SK-N-SH (cell line): Measurements from ENCODE around the gene KRT14. TPM values are rescaled to one million over a fixed set of nuclear protein-coding genes. Genes with fewer than 3 reads are reported as not detected.

Source experiments
- CTCF ChIA-PET: fragments of 300-600, 350-600 bp; formaldehyde crosslinking; extraction: SDS; loops from one replicate; lab custom pipeline; 2021; lab: Yijun Ruan, JAX
- POLR2A ChIA-PET: fragments of 350-600 bp; sonication (Branson Sonifier 250); formaldehyde crosslinking; extraction: SDS; loops from one replicate; lab custom pipeline; 2020; ENCODE audit warnings: antibody characterized with exemption, inconsistent platforms; lab: Yijun Ruan, JAX
- DNase-seq: peaks from one replicate; pipeline ENCODE4 v3.0.0; 2012
- H2AFZ ChIP-seq: fragments of 200-600 bp; sonication (generic); 2 replicates; pipeline ENCODE4 v1.8.1; 2016; ENCODE audit warnings: antibody characterized with exemption, mild to moderate bottlenecking, low read depth
- H3F3A ChIP-seq: fragments of 200-600 bp; sonication (generic); replicated peaks from 2 replicates; pipeline ENCODE3; 2016; ENCODE audit warnings: antibody characterized with exemption, mild to moderate bottlenecking; ENCODE audit not compliant: insufficient read depth
- H3K27ac ChIP-seq, 2 experiments: fragments of 200-500 bp in 1 of 2; fragments of 200-600 bp in 1 of 2; sonication (Bioruptor generic) in 1 of 2; sonication (generic), shearing (Covaris generic) in 1 of 2; 2 replicates each; pipeline versions ENCODE4 v1.5.1 to v1.6.1; 2014 to 2016; ENCODE audit warnings: low read depth in 2 of 2, inconsistent platforms in 1 of 2, low read length in 1 of 2, mild to moderate bottlenecking in 1 of 2, mixed read lengths in 1 of 2
- H3K27me3 ChIP-seq: fragments of 200-600 bp; sonication (generic), shearing (Covaris generic); 2 replicates; pipeline ENCODE4 v1.6.1; 2016; ENCODE audit warnings: mixed run types; ENCODE audit not compliant: insufficient read depth
- H3K36me3 ChIP-seq, 2 experiments: fragments of 200-500 bp in 1 of 2; fragments of 200-600 bp in 1 of 2; sonication (Bioruptor generic) in 1 of 2; sonication (generic) in 1 of 2; replicated peaks in 1 of 2; 2 replicates each; pipeline versions ENCODE3 to v1.5.1; 2014 to 2016; ENCODE audit warnings: low read length in 1 of 2, mild to moderate bottlenecking in 1 of 2; ENCODE audit not compliant: insufficient read depth in 2 of 2, control insufficient read depth in 1 of 2
- H3K4me1 ChIP-seq, 2 experiments: fragments of 200-500 bp in 1 of 2; fragments of 200-600 bp in 1 of 2; sonication (Bioruptor generic) in 1 of 2; sonication (generic), shearing (Covaris generic) in 1 of 2; 2 replicates each; pipeline versions ENCODE4 v1.5.1 to v1.6.1; 2014 to 2016; ENCODE audit warnings: low read depth in 1 of 2, low read length in 1 of 2, mixed run types in 1 of 2; ENCODE audit not compliant: insufficient read depth in 2 of 2, control insufficient read depth in 1 of 2
- H3K4me2 ChIP-seq: fragments of 200-600 bp; sonication (generic), shearing (Covaris generic); 2 replicates; pipeline ENCODE4 v1.6.1; 2017; ENCODE audit warnings: mixed run types
- H3K4me3 ChIP-seq, 2 experiments: fragments of 200-500 bp in 1 of 2; fragments of 200-600 bp in 1 of 2; sonication (Bioruptor generic) in 1 of 2; sonication (generic), shearing (Covaris generic) in 1 of 2; 2 replicates each; pipeline versions ENCODE4 v1.5.1 to v1.8.1; 2014 to 2016; ENCODE audit warnings: low read depth in 2 of 2, inconsistent platforms in 1 of 2, low read length in 1 of 2, mild to moderate bottlenecking in 1 of 2, mixed read lengths in 1 of 2, moderate library complexity in 1 of 2
- H3K79me2 ChIP-seq: fragments of 200-600 bp; sonication (generic); 2 replicates; pipeline ENCODE4 v1.8.1; 2017; ENCODE audit warnings: mild to moderate bottlenecking; ENCODE audit not compliant: insufficient read depth
- H3K9ac ChIP-seq: fragments of 200-600 bp; sonication (generic); 2 replicates; pipeline ENCODE4 v1.6.1; 2017; ENCODE audit warnings: mixed run types
- H3K9me2 ChIP-seq: fragments of 200-600 bp; sonication (generic); 2 replicates; pipeline ENCODE4 v1.6.1; 2017; ENCODE audit warnings: mixed run types
- H3K9me3 ChIP-seq: fragments of 200-600 bp; sonication (generic); 2 replicates; pipeline ENCODE4 v1.6.1; 2017; ENCODE audit warnings: mixed run types, mild to moderate bottlenecking, moderate library complexity
- H4K20me1 ChIP-seq: fragments of 200-600 bp; sonication (generic); 2 replicates; pipeline ENCODE4 v1.6.1; 2017; ENCODE audit warnings: mild to moderate bottlenecking, mixed run types; ENCODE audit not compliant: insufficient read depth
- FOXM1 ChIP-seq: IDR thresholded peaks from 2 replicates; pipeline ENCODE4 v1.4.0; 2012; ENCODE audit warnings: low read depth, mild to moderate bottlenecking
- GATA2 ChIP-seq: sonication (generic); formaldehyde crosslinking; IDR thresholded peaks from 2 replicates; pipeline ENCODE4 v1.5.0; 2020; ENCODE audit warnings: mild to moderate bottlenecking, missing genetic modification reagents
- NRF1 ChIP-seq: IDR thresholded peaks from 2 replicates; pipeline ENCODE4 v1.6.1; 2012; ENCODE audit warnings: low read depth, mild to moderate bottlenecking, low read length
- RCOR1 ChIP-seq: fragments of 150-350 bp; IDR thresholded peaks from 2 replicates; pipeline ENCODE4 v1.6.1; 2017; ENCODE audit warnings: antibody characterized with exemption, low read length
- RXRA ChIP-seq: IDR thresholded peaks from 2 replicates; pipeline ENCODE4 v1.4.0; 2012; ENCODE audit warnings: low read depth, mild to moderate bottlenecking, borderline replicate concordance
- TEAD4 ChIP-seq: IDR thresholded peaks from 2 replicates; pipeline ENCODE4 v1.4.0; 2012; ENCODE audit warnings: mild to moderate bottlenecking, borderline replicate concordance; ENCODE audit not compliant: insufficient read depth
- WGBS: methylation state at CpG from one replicate; pipeline ENCODE4 v1.1.6; 2017; ENCODE audit warnings: low lambda C conversion rate; 5-methylcytosine and 5-hydroxymethylcytosine counted together
- polyA plus RNA-seq, 3 experiments: library from polyadenylated mRNA; depleted of rRNA; stranded (reverse); fragments of >200 nt; gene quantifications; 2 replicates each; pipeline ENCODE4 v1.2.3, GENCODE V29; 2012
- TF ChIP-seq, protein P1 (sequence below): fragments of 150-350 bp; IDR thresholded peaks from 2 replicates; pipeline ENCODE4 v1.6.1; 2017; ENCODE audit warnings: antibody characterized with exemption, low read length, low read depth, borderline replicate concordance
- TF ChIP-seq, protein P2 (sequence below): IDR thresholded peaks from 2 replicates; pipeline ENCODE4; 2012

Gene KRT14
- polyA plus RNA-seq, 1 of the 3 experiments (the other 2 are of a cell fraction), result not detected

DNA sequence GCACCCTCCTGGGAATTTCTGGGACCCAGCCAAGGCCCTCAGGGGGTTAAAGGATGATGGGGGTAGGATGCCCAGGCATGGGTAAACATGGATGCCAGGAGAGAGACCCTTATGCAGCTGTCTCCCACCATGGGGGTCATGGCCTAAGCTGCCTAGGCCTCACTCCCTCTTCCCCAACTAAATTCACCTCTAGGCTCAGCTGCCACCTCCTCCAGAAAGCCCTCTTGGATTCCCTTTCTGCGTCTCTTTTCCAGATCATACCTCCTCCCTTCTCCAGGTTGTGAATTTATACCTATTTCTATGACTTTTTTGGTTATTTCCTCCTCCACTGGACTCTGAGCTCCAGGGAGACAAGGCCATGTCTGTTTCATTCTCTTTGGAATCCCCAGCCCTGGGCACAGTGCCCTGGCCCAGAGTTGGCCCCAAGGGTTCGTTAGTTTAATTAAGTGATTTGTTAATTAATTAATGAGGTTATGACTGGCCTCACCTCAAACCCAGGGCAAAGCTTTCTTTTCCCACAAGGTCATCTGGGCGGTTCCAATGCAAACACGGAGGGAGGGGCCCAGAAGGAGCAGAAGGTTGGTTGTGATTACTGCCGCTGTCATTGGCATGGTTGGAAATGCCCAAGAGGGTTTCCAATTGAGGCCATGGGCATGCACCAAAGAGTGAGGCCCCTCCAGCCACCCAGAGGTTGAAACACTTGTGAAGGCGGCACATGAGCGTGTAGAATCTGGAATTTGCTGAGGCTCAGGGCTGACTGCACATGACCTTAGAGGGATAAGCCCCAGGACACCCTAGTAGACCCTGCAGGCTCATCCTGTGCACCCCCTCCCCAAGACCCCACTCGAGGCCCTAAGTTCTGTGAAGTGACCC, 44.6 kb upstream of the KRT14 start:
- Histone ChIP-seq H3F3A (no peaks in the 10 kb centered on the region), H3K36me3 (no peaks in the 10 kb centered on the region), H3K27me3 (no peaks in the 10 kb centered on the region), H3K4me3 (no peak overlapping the region), H3K9me2 (no peaks in the 10 kb centered on the region), H4K20me1 (no peaks in the 10 kb centered on the region), H3K4me2 (no peak overlapping the region), H3K4me1 (peaks cover 0 to 18% of the 10 kb centered on the region in 2 experiments; a peak in 2 of 4 replicates), H3K27ac (no peak overlapping the region), H3K79me2 (no peaks in the 10 kb centered on the region), H2AFZ (no peak overlapping the region)
- POLR2A ChIA-PET, result no interaction called here
- no peak for TF ChIP-seq FOXM1
- TF ChIP-seq NRF1, result no peak
- no peak for TF ChIP-seq RXRA
- no peak for TF ChIP-seq GATA2 (CRISPR knock-in tag)
- no peak for TF ChIP-seq TEAD4
- no peak for TF ChIP-seq RCOR1
- TF ChIP-seq, all 33 proteins: peak for 0
- CTCF ChIA-PET, result interaction anchor here (0.8 to 1.9 kb wide), 2 partner anchors 17 to 82 kb away, joined by 3 to 11 read pairs; no protein-coding TSS in a partner anchor
- no peak overlapping the region for H3K9ac ChIP-seq
- DNase-seq, result no peak
- 58% methylated on average over 6 of the region's 8 CpGs for WGBS
- H3K9me3 ChIP-seq, result no peaks in the 10 kb centered on the region

DNA sequence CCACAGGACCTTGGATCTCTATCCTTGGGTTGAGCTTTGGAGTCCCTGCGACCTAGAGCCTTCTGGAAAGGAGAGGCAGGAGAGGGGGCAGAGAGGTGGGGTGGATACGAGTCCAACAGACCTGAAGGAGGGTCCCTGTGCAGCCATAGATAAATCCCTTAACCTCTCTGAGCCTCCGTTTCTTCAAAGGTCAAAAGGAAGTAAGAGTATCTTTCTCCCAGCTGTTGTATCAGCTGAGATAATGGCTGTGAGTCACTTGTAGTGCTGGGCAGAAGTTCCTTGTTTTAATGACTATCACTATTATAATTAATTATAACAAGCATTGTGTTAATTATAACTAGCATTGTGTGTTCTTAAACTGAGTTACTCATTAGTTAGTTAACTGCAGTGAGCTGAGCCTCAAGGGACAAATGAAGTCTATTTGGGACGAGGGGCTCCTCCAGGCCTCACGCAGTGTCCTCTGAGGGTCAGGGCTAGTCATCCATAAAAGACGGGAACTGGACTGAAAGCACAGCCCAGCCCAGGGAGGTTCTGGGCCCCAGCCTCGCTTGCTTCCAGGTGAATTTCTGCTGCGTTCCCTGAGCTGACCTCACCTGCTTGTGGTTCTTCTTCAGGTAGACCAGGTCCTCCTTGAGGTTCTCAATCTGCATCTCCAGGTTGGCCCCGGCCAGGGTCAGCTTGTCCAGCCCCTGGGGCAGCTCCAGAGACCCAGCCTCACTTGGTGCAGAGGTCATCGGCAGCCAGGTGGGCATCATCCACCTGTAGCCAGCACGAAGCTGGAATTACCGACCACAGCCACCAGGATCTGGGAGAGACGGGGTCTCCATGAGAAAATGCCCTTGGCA, 43.4 kb upstream of the KRT14 start:
- Histone ChIP-seq H4K20me1 (no peaks in the 10 kb centered on the region), H3K27me3 (no peaks in the 10 kb centered on the region), H3K36me3 (no peaks in the 10 kb centered on the region), H3K27ac (no peak overlapping the region), H3K4me2 (no peak overlapping the region), H3K9me3 (no peaks in the 10 kb centered on the region), H2AFZ (no peak overlapping the region), H3K4me1 (peaks cover 0 to 6% of the 10 kb centered on the region in 2 experiments; a peak in 2 of 4 replicates), H3K9me2 (no peaks in the 10 kb centered on the region), H3K79me2 (no peaks in the 10 kb centered on the region), H3F3A (no peaks in the 10 kb centered on the region), H3K9ac (no peak overlapping the region), H3K4me3 (no peak overlapping the region)
- WGBS, result 50% methylated on average over 6 of the region's 13 CpGs
- no peak for DNase-seq
- TF ChIP-seq FOXM1 (no peak), RXRA (no peak)
- TF ChIP-seq, protein P1, sequence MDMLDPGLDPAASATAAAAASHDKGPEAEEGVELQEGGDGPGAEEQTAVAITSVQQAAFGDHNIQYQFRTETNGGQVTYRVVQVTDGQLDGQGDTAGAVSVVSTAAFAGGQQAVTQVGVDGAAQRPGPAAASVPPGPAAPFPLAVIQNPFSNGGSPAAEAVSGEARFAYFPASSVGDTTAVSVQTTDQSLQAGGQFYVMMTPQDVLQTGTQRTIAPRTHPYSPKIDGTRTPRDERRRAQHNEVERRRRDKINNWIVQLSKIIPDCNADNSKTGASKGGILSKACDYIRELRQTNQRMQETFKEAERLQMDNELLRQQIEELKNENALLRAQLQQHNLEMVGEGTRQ, result no peak
- TF ChIP-seq, protein P2, sequence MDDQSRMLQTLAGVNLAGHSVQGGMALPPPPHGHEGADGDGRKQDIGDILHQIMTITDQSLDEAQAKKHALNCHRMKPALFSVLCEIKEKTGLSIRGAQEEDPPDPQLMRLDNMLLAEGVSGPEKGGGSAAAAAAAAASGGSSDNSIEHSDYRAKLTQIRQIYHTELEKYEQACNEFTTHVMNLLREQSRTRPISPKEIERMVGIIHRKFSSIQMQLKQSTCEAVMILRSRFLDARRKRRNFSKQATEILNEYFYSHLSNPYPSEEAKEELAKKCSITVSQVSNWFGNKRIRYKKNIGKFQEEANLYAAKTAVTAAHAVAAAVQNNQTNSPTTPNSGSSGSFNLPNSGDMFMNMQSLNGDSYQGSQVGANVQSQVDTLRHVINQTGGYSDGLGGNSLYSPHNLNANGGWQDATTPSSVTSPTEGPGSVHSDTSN, result no peak
- CTCF ChIA-PET, result interaction anchor here (1.3 to 1.9 kb wide), 3 partner anchors 18 to 81 kb away, joined by 4 to 11 read pairs (median 4); no protein-coding TSS in a partner anchor
- POLR2A ChIA-PET, result no interaction called here
